ENCODE measurements around the gene MRRF.
"Not testable (repeated sequence)": the region's sequence is repeated elsewhere in the genome, so short reads cannot be mapped to it uniquely, and the experiment has no call there.

The MRRF gene

DNA sequence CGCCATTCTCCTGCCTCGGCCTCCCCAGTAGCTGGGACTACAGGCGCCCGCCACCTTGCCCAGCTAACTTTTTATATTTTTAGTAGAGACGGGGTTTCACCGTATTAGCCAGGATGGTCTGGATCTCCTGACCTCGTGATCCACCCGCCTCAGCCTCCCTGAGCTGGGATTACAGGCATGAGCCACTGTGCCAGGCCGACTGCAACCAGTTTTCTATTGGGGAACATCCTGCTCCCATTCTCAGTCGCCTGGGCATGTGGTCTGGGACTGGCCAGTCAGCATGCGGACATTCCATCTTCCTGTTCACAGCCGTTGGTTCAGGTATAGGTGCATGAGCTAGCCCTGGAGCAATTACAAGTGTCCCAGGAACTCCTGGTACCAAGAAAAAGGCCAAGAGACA is 98.4 kb downstream of the MRRF start:
- not testable (repeated sequence) for DNase-seq

DNA sequence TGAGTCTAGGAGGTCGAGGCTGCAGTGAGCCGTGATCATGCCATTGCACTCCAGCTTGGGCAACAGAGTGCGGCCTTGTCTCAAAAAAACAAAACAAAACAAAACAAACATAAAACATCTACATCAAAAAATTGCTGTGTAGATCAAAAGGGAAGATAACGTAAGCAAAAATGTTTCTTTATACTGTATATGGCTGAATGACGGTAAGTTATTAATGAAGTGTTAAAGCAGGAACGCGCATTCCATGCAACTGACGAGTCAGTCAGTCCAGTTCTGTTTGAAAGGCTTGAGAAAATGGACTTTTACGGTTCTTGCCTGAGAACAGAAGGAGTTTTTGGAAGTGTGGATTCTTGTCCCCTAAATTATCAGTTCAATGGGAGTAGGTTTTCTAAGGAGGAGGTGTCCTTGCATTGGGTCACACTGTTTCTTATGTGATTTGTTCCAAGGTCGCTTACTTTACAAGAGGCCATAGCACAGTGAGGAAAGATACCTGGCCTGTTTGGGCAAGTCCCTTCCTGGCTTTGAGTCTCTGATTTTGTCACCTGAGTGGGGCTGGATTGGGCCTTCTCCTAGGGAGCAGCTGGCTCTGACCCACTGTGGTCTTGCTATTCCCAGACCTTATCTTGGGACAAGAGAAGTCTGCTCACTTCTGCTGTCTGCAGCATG is 99.6 kb downstream of the MRRF start:
- no peak for DNase-seq

DNA sequence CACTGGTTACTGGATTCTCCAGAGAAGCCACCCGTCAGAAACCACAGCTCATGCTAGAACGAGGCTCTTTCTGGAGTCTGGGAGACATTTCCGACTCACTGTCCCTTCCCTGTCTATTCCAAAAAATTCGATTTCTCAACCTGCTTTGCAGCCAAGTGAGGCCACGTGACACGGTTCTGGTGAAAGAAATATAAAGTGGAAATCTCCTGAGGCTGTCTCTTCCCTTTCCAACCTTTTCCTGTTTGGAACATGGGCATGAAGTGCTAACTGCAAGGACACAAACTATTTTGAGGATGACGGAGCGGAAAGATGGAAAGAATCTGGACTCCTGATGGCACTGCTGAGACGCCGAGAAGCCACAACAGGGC is 100.1 kb downstream of the MRRF start:
- no peak for DNase-seq

DNA sequence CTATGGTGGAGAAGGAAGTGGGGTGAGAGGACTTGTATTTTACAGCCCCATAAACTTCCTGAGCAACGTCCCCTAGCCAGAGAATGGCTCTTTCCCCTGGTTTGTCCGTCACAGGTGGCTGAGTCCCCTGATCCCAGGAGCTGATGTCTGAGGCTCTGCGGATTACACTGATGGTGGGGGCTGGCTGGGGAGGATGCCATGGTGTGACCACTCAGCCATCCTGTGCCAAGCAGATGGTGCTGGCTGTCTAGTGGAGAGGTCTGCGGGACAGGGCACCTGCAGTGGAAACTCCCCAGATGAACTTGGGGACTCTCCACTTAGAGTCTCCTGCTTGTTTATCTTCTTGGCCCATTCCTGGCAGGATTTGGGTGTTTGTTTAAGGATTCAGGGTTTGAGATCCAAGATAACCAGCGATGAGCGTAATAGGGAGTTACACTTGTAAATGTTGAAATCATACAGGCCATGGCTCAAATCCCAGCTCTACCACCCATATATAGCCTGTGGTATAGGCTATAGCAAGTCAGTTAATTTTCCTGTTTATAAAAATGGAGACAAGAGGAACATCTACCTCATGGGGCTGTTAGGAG is 101.5 kb downstream of the MRRF start:
- no peak for DNase-seq

DNA sequence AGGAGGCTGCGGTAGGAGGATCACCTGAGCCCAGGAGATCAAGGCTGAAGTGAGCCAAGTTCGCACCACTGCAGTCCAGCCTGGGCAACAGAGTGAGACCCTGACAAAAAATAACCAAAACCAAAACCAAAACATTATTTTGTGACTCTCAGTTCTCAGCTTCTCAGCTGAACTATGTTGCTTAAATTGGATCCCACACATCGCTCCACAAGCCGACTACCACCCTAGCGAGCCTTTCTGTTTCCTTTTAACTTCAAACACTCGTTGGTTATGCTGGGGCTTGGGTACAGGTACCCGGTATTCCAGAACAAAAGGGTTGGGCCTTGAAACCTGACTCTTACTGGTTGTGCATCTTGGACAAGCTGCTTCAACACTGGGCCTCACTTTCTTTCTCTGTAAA is 102.4 kb downstream of the MRRF start:
- no peak for DNase-seq

DNA sequence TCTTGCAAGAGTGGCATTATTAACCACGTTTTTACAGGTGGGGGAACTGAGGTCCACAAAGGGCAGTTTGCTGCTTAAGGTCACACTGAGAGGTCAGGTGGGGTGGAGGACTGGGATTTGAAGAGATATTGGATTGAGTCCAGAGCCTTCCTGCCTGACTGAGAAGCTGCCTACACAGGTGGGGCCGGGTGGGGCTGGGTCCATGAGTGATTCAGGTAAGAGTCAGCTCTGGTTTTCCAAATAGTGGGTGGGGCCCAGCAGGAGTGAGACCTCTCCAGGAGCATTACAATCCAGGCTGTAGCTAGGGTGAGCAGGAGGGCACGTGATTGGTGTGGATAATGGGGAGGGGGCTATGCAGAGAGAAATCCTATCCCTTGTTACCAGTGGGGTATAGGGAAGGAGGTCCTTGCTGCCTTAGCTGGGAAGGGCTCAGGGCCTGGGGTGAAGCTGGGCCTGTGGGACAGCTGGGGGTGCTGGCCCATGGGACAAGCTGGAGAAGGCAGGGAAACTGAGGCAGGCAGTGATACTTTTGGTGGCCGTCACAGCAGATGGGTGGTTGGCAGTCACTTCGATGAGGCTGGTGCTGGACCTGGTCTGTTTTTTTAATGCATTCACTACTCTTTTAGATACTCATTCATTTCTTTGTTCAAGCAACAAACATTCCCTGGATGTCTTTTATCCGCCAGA is 103.2 kb downstream of the MRRF start:
- DNase-seq = no peak

DNA sequence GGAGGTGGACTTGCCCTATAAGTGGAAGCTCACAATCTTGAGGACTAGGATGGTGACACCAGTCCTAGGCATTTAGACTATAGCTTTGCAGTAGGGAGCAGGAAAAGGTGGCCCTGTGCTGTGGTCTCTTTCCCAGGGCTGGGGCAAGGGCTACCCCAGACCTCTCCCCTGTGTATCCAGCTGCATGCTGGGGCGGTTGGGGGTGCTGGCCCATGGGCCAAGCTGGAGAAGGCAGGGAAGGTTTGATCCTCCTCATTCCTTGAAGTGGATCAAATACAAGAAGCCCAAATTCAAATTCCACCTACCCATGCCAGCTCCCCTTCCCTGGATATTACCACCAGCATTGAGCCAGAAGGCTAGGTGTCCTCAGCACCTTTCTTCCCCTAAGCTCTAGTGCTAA is 104.0 kb downstream of the MRRF start:
- no peak for DNase-seq

DNA sequence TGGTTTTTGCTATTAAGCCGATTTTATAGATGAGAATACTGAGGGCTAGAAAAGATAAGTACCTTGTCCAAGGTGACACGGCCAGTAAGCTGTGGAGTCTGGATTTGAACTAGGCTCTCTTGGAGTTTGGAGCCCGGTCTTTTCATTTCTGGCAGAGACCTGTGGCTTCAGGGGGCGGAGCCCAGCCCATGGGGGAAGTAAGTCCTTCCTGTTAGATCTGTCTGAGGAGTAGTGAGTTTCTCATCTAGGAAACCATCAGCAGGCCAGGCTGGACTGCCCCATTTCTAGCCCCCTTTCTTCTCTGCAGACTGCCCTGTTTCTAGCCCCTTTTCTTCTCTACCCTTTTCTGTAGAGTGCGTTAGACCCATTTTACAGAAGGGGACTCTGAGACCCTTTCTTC is 105.6 kb downstream of the MRRF start:
- DNase-seq = no peak

DNA sequence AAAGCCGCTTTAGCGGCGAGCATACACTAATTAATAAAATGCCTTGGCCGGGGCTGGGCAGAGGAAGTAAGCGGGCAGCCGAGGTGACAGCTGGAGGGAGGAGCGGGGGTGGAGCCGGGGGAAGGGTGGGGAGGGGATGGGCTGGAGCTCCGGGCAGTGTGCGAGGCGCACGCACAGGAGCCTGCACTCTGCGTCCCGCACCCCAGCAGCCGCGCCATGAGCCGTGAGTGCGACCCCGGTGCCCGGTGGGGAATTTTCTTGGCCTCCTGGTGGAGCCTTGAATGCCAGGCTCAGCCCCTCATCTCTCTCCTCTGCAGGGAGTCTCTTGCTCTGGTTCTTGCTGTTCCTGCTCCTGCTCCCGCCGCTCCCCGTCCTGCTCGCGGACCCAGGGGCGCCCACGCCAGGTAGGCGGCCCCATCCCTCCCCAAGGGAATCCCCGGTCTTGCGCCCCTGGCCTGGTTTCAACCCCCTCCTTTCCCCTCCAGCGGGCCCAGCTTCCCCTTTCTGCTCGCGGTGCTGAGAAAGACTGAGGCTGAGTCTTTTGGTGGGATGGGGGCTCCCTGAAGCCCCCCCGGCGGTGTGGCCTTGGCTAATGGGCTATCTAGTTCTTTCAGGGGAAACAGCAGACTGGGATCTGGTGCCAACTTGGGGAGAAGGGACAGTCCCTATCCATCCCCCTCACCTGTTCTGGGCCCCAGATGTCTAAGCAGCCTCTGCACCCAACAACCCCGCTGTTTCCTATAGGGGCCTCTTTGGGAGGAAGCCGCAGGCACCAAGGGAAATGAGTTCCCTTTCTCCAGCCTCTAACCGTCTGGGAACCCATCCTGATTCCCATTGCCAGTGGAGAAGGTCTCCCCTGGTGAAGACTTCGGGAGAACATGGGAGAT is 106.4 kb downstream of the MRRF start, which contains the start of gene PTGS1:
Gene PTGS1, plus strand, starts transcription at position 156 of the 887 bp plus-strand sequence. Its CDS starts 61 bp downstream, at position 217.
- peak in 1 of 2 experiments; percentile 33 for DNase-seq

DNA sequence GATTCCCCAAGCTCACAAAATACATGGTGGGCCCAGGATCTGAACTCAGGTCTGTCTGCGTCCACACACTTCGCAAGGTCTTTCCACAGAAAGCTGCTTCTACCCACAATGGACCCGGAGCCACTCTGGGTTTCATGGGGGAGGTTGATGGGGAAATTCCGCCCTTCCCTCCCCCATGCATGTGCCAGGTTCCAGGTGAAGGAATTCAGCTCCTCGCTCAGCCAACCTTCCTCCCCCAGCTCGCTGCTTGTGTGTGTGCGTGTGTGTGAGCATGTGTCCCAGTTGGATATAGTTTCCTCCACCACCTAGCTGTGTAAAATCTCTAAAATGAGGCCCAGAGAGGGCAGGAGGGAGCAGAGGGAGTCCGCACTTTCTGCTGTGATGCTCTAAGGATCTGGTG is 107.2 kb downstream of the MRRF start:
- DNase-seq = no peak

DNA sequence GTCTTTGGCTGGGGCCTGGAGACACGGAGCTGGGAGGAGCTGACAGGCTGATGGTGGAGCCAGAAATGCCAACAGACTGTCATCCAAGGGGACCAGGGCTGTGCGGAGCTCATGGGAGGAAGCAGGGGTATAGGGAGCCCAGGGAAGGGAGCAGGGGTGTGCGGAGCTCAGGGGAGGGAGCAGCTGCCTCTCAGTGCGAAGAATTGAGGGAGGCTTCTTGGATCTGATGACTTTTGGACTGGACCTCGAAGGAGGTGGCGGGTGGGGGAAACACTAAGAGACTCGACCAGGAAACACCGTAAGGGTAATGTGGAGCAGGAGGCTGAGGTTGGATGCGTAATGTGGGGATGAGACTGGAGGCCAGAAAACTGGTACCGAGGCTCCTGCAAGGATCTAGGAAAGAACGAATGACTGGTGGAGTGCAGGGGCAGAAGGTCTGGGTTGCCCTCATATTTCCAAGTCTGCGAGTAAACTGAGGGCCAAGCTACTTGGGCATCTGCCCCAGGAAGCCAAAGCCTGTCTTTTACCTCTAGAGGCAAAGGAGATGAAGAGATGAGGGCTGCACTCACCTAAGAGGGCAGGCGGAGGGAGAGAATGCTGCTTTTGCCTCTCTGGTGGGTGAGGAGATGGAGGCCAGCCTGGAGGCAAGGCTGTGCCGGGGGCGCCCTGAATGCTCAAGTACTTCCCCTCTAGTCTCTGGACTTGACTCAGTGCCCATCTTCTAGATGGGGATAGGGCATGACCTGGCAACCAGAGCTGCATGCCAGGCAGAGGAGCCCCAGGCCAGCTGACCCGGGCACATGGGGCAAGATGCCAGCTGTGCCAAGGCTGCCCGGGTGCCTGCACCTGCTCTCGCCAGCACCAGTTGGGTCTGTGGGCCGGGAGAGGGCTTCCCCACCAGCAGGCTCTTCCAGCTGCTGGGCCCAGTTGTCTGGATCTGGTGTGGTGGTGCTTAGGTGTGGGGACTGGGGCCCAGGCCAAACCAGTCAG is 108.5 kb downstream of the MRRF start:
- DNase-seq = no peak

DNA sequence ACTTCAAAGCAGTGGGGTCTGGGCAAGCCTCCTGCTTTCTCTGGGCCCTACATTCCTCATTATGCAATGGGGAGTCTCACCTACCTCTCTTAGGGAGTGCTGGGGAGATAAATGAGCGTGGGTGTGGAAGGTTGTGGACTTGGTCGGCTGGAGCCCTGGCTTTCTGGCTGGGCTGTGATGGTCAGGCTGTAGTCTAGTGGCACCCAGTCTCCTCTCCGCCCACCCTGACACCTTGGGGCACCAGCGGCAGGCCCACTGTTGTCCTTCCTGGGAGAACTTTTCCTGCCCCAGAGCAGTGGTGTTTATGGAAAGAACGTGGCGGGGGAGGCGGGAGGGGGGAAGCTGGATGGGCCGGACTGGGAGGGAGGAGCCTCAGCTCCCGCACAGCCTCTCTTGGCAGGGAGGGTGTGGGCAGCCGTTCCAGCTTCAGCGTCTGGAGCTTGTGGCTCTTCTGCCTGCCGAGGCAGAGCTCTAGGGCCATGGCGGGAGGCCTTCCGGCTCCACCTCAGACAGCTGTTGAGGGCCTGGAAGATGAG is 110.3 kb downstream of the MRRF start:
- peak in 1 of 2 experiments; percentile 34 for DNase-seq

DNA sequence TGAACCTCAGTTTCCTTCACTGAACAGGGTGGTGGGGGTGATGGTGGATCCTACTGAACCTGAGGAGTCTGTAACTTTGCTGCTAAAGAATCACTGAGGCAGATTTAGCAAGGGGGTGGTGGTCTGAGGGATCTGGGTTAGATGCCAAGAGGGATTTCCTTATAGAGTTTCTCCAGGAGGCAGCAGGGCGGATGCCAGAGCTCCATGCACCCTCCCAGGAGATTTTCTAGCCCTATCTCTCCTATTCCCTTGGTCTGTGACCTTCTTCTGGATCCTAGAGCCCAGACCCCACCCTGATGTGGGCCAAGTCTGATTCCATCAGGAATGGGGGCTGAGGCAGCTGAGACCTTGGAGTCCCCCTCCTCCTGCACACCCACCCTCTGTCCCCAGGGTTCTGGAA is 112.1 kb downstream of the MRRF start:
- no peak for DNase-seq

DNA sequence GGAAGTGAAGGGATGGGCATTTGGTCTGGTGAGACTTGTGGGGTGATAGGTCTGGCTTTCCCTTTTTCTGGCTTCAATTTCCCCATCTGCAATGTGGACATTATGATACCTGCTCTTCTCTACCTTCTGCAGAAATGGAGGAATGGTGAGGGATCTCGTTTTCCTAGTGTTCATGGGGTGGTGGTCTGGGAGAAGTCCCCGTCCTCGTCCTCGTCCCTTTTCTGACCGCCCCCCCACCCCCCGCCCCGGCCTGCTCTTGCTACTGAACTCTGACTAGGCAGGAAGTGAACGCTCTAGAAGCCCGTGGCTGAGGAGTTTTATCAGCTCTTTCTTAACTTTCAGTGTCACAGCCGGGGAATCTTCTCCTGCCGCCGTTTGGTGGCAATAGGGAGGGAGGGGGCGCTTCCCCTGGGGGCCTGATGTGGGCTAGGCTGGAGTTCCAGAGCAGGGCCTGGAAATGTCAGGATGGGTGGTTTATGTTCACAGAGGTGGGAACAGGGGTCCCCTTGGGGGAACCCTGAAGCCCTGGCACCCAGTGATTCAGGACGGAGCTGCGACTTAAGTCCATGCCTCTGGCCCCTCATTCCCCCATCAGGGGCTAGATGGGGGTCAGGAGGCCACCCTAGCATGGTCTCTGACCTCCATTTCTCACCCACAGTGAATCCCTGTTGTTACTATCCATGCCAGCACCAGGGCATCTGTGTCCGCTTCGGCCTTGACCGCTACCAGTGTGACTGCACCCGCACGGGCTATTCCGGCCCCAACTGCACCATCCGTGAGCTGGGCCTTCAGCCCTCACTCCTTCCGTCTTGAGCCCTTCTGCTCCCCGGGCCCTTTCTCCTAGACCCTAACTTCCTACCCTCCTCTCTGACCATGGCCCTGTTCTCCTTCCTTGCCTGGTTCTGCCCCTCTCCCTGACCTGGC is 112.8 kb downstream of the MRRF start:
- no peak for DNase-seq

DNA sequence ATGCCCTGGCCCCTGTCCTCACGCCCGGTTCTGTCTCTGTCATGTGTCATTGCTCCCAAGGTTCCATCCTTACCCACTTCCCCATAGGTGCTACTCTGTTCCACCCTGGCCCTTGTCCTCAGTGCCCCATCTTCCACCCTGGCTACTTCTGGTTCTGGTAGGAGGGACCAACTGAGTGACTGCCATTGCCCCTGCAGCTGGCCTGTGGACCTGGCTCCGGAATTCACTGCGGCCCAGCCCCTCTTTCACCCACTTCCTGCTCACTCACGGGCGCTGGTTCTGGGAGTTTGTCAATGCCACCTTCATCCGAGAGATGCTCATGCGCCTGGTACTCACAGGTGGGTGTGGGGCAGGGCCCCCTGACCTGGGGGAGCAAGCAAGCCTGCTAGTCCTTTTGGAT is 113.6 kb downstream of the MRRF start:
- DNase-seq = no peak

DNA sequence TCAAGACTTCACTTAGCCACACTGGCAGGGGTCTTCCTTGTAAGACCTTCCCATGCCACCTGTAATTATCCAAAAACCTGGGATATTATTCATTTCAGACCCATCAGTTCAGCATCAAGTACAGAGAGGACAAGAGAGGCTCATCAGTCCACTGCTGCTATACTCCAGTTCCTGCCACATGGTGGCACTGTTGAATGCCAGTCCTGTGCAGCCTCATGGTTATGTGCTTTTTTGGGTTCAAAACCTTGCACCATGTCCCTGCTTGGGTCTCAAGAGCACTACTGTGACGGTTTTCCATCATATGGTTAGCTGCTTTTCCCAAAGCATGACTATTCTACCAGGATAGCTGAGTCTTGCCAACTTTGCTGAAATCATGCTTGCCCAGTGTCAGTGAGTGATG is 114.7 kb downstream of the MRRF start:
- no peak for DNase-seq

DNA sequence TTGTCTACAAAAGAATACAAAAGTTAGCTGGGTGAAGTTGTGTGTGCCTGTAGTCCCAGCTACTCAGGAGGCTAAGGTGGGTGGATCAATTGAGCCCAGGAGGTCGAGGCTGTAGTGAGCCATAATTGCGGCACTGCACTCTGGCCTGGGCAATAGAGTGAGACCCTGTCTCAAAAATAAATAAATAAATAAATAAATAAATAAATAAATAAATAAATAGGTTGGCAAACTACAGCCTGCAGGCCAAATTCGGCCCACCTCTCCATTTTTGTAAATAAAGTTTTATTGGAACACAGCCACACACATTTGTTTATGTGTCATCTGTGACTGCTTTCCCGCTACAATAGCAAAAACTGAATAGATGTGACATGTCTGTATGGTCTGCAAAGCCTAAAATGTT is 115.6 kb downstream of the MRRF start:
- no peak for DNase-seq

Data from SHP77 (cell line).